Measurements from ENCODE around the gene FRK.
"Not testable (repeated sequence)": the region's sequence is repeated elsewhere in the genome, so short reads cannot be mapped to it uniquely, and the experiment has no call there.

FRK gene

DNA sequence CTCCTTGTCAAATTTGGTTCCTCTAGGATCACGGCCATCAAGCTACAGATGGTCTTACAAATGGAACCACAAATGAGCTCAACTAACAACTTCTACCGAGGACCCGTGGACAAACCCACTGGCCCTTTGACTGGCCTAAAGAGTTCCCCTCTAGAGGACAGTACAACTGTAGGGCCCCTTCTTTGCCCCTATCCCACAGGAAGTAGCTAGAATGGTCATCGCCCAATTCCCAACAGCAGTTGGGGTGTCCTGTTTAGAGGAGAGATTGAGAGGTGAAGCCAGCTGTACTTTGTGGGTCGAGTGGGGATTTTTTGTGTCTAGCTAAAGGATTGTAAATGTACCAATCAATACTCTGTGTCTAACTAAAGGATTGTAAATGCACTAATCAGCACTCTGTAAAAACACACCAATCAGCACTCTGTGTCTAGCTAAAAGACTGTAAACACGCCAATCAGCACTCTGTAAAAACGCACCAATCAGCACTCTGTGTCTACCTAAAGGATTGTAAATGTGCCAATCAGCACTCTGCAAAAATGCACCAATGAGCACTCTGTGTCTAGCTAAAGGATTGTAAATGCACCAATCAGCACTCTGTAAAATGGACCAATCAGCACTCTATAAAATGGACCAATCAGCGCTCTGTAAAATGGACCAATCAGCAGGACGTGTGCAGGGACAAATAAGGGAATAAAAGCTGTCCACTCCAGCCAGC is 35.5 kb upstream of the FRK start:
- not testable (repeated sequence) for H3K9me3 Mint-ChIP-seq; H3K4me3 Mint-ChIP-seq; DNase-seq; ATAC-seq (replicated peaks); H3K36me3 Mint-ChIP-seq (ENCODE audit: insufficient read depth); H3K27ac Mint-ChIP-seq
- Mint-ChIP-seq H3K27me3 (peaks cover 6 to 13% of the 10 kb centered on the region in 2 donors), H3K4me1 (ENCODE audit: low read depth in 2 of 2) (peaks cover 4 to 11% of the 10 kb centered on the region in 2 donors)

DNA sequence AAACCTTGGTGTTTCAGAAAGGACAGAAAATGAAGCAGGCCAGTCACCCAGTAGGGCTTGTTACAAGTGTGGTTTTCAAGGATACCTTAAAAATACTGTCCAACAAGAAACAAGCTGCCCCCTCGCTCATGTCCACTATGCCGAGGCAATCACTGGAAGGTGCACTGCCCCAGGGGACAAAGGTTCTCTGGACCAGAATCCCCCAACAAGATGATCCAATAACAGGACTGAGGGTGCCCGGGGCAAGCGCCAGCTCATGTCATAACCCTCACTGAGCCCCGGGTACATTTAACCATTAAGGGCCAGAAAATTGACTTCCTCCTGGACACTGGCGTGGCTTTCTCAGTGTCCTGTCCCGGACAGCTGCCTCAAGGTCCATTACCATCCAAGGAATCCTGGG is 33.4 kb upstream of the FRK start:
- Mint-ChIP-seq H3K27ac (no peak overlapping the region), H3K9me3 (no peaks in the 10 kb centered on the region), H3K4me1 (ENCODE audit: low read depth in 2 of 2) (peaks cover 0 to 2% of the 10 kb centered on the region in 2 donors), H3K36me3 (ENCODE audit: insufficient read depth) (no peaks in the 10 kb centered on the region), H3K4me3 (no peak overlapping the region), H3K27me3 (peaks cover 6 to 13% of the 10 kb centered on the region in 2 donors)
- DNase-seq (no peak), ATAC-seq (replicated peaks) (no peak)

DNA sequence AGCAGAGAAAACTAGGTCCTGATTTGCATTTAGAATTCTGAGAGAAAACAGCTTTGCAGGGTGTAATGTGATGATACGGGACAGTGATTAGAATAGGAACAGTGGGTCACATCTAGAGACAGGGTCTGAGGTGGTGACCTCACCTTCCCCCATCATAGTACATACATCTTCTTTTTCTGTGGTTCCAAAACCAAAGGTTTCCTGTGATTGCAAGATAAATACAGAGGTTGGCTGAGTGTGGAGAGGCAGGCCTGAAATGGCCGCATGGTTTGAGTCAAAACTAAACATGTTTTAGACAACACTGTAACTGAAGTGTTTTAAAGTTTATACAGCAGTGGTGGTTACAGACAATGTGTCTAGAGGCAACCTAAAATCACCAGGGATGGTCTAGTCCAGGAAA is 29.6 kb upstream of the FRK start:
- ATAC-seq (replicated peaks) = peak; percentile 56
- H3K9me3 Mint-ChIP-seq = no peaks in the 10 kb centered on the region
- H3K36me3 Mint-ChIP-seq (ENCODE audit: insufficient read depth) = no peaks in the 10 kb centered on the region
- H3K4me1 Mint-ChIP-seq (ENCODE audit: low read depth in 2 of 2) = peaks cover 0 to 2% of the 10 kb centered on the region in 2 donors
- DNase-seq = no peak
- H3K27me3 Mint-ChIP-seq = peaks cover 6 to 13% of the 10 kb centered on the region in 2 donors
- H3K4me3 Mint-ChIP-seq = no peak overlapping the region
- H3K27ac Mint-ChIP-seq = no peak overlapping the region

DNA sequence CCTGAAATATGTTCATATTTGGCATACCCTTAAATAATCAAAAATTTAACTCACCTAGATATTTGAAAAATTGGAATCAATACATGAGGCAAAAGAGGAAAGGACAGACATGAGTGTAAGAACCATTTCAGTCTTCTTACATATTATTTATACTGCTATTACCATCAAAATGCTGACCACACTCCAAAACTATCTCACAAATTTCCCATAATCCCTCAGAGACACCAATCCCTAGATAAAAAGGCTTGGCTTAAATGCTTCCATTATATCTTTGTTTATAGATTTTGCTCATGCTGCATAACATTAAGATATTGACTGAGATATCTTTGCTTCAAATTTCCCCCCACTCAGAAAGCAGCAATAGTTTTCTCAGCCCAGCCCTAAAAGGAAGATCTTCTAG is 28.3 kb upstream of the FRK start:
- Mint-ChIP-seq H3K27ac (no peak overlapping the region), H3K36me3 (ENCODE audit: insufficient read depth) (no peaks in the 10 kb centered on the region), H3K27me3 (peaks cover 12 to 13% of the 10 kb centered on the region in 2 donors), H3K9me3 (no peaks in the 10 kb centered on the region), H3K4me1 (ENCODE audit: low read depth in 2 of 2) (peaks cover 0 to 2% of the 10 kb centered on the region in 2 donors), H3K4me3 (no peak overlapping the region)
- no peak for ATAC-seq (replicated peaks)
- DNase-seq = no peak

DNA sequence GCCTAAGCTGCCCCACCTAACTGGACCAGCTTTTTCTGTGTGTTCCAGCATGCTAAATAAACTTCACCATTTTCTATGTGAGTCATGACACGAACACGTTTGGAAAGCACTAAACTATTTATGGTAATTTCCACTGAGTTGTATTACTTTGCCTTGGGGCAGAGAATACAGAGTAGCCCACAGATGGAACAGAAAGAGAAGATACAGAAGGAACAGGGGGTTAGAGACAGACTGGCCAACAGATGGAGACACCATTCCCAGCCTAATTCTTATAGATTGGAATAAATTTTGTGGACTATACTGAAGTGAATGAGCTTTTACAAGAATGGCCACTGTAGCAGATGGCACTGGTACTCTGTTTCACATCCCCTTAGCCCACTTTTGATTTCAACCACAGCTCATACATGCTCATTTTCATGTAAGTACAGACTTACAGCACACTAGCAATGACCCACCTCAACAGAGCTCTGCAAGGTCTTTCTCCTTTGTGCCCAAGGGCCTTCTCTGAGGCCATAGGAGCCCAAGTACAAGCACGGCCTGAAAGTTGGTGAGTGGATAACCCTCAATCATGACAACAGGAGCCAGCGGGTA is 26.8 kb upstream of the FRK start:
- H3K4me1 Mint-ChIP-seq (ENCODE audit: low read depth in 2 of 2) = peaks cover 0 to 2% of the 10 kb centered on the region in 2 donors
- no peak overlapping the region for H3K27ac Mint-ChIP-seq
- H3K4me3 Mint-ChIP-seq = no peak overlapping the region
- DNase-seq = no peak
- H3K9me3 Mint-ChIP-seq = no peaks in the 10 kb centered on the region
- H3K27me3 Mint-ChIP-seq = peaks cover 12 to 15% of the 10 kb centered on the region in 2 donors
- H3K36me3 Mint-ChIP-seq (ENCODE audit: insufficient read depth) = no peaks in the 10 kb centered on the region
- ATAC-seq (replicated peaks) = no peak

DNA sequence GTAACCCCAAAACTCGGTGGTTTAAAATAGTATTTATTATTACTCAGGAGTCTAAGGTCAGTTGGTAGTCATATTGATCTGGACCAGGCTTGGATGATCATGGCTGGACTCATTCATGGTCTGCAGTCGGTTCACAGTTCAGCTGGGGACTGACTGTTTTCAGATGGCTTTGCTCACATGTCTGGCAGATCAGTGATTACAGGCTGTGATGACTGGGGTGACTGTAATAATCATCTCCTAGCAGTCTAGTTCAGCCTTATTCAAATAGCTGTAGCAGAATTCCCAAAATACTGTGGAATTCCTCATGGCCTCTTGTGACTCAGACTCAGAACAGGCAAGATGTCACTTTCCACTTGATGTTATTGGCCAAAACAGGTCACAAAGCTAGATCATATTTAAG is 23.6 kb upstream of the FRK start:
- H3K27ac Mint-ChIP-seq = no peak overlapping the region
- H3K4me1 Mint-ChIP-seq (ENCODE audit: low read depth in 2 of 2) = no peaks in the 10 kb centered on the region
- no peaks in the 10 kb centered on the region for H3K9me3 Mint-ChIP-seq
- no peaks in the 10 kb centered on the region for H3K36me3 Mint-ChIP-seq (ENCODE audit: insufficient read depth)
- ATAC-seq (replicated peaks) = no peak
- peaks cover 17 to 34% of the 10 kb centered on the region in 2 donors for H3K27me3 Mint-ChIP-seq
- no peak for DNase-seq
- H3K4me3 Mint-ChIP-seq = no peak overlapping the region

DNA sequence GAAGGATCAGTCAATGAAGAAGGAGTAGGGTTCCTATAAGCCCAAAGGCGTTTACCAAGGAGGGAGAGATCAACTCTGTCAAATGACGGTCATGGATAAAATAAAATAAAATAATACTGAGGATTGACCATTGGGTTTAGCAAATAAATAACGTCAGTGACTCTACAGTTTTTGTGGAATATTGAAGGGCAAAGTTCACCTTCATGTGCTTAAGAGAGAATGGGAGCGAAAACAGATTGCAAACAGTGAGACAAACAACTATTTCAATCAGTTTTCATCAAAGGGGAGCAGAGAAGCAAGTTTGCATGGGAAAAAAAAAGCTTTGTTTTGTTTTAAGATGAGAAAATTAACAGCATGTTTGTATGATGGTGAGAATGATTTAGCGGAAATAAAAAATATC is 22.4 kb upstream of the FRK start:
- ATAC-seq (replicated peaks) (no peak), DNase-seq (no peak)
- no peaks in the 10 kb centered on the region for H3K4me1 Mint-ChIP-seq (ENCODE audit: low read depth in 2 of 2)
- H3K27me3 Mint-ChIP-seq = peaks cover 22 to 46% of the 10 kb centered on the region in 2 donors
- H3K4me3 Mint-ChIP-seq = no peak overlapping the region
- no peaks in the 10 kb centered on the region for H3K9me3 Mint-ChIP-seq
- H3K27ac Mint-ChIP-seq = no peak overlapping the region
- no peaks in the 10 kb centered on the region for H3K36me3 Mint-ChIP-seq (ENCODE audit: insufficient read depth)

DNA sequence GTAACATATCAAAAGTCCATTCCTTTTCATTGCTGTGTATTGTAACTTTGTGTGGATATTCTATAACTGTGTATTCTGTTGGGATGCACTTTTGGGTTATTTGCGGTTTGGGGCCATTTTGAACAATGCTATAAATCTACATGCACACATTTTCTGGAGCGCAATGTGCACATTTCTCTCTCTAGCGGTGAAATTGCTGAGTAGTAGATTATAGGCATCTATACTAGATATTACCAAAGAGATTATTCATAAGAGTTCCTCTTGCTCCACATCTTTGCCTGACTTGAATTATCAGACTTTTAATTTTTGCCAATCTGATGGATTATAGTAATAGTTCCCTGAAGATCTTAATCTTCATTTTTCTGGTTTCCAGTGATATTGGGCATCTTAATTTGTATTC is 18.3 kb upstream of the FRK start:
- H3K4me3 Mint-ChIP-seq = no peak overlapping the region
- peaks cover 33 to 45% of the 10 kb centered on the region in 2 donors for H3K27me3 Mint-ChIP-seq
- no peaks in the 10 kb centered on the region for H3K4me1 Mint-ChIP-seq (ENCODE audit: low read depth in 2 of 2)
- H3K36me3 Mint-ChIP-seq (ENCODE audit: insufficient read depth) = no peaks in the 10 kb centered on the region
- ATAC-seq (replicated peaks) (no peak), DNase-seq (no peak)
- H3K9me3 Mint-ChIP-seq = no peaks in the 10 kb centered on the region
- H3K27ac Mint-ChIP-seq = no peak overlapping the region

DNA sequence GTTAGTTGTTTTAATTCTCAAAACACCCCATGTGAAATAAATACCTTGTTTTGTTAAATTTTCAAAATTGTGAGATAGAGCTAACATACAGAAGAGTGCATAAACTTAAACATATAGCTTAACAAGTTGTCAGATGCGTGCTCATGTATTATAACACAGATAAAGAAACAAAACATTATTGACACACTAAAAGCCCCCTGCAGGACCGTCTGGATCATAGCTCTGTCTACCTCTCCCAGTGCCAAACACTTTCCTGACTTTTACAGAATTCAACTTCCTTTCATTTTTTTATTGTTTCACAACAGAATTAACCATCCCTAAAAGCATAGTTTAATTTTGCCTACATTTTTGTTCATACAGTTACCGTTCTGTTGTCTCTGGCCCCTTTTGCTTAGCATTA is 17.8 kb upstream of the FRK start:
- Mint-ChIP-seq H3K9me3 (no peaks in the 10 kb centered on the region), H3K4me1 (ENCODE audit: low read depth in 2 of 2) (no peaks in the 10 kb centered on the region), H3K27me3 (peaks cover 33 to 45% of the 10 kb centered on the region in 2 donors), H3K4me3 (no peak overlapping the region), H3K36me3 (ENCODE audit: insufficient read depth) (no peaks in the 10 kb centered on the region), H3K27ac (no peak overlapping the region)
- ATAC-seq (replicated peaks) (no peak), DNase-seq (no peak)

DNA sequence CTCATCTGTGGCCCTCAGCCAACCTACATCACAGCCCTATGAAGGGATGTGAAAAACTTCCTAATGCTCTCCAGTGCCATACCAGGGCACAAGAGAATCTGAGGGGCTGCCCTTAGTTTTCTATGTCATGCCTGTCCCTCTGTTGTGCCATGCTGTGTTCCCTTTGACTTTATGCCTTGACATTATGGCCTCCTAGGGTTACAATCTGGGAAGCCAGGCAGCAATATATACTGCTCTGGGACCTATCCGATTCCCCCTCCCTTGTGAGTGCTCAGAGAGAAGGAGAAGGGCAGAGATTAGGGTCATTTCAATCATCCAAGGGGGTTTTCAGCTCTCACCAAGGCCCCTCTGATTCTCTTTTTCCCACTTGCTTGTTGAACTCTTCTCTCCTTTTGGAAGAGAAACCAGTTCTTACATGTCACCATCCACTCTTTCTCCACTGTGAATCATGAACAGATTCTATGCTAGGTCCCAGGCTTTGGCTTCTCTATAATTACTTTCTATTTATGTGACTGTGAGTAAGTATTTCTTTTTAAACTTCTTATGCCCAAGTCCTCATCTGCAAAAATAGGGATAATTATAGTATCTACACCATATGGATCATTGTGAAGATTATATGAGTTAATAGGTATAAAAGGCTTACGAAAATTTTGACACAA is 14.2 kb upstream of the FRK start:
- DNase-seq (no peak), ATAC-seq (replicated peaks) (no peak)
- peaks cover 17 to 19% of the 10 kb centered on the region in 2 donors for H3K27me3 Mint-ChIP-seq
- H3K4me3 Mint-ChIP-seq = no peak overlapping the region
- no peak overlapping the region for H3K27ac Mint-ChIP-seq
- H3K4me1 Mint-ChIP-seq (ENCODE audit: low read depth in 2 of 2) = no peaks in the 10 kb centered on the region
- no peaks in the 10 kb centered on the region for H3K9me3 Mint-ChIP-seq
- H3K36me3 Mint-ChIP-seq (ENCODE audit: insufficient read depth) = no peaks in the 10 kb centered on the region

DNA sequence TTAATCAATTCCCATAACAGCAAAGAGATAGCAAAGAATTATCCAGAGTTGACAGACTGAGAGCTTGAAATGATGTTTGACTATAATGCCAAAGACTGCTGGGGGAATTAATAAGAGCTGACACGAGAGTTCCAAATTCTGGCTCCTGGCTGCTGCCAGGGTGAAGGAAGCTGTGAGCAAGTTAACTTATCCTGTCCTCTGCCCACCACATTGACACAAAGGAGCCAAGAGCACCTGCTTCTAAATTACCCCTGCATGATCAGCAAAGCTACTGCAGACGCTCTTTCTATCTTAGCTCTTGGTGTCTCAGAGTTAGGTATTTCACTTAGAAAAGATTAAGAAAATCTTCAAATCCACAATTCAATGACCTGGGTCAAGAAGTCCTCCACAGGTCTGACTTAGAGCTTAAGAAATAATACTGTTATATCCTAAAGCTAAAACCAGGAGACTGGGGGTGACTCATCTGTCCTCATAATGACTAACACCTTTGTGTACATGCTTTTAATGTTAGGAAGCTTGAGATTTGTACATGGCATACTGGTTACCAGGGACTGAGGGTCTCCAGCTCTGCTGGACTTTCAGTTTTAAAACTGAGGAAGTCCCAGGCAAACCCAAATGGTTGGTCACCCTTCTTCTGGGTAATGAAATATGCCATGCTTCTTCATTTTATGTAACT is 13.2 kb upstream of the FRK start:
- no peak overlapping the region for H3K27ac Mint-ChIP-seq
- DNase-seq (no peak), ATAC-seq (replicated peaks) (no peak)
- peaks cover 13 to 15% of the 10 kb centered on the region in 2 donors for H3K27me3 Mint-ChIP-seq
- no peak overlapping the region for H3K4me3 Mint-ChIP-seq
- H3K4me1 Mint-ChIP-seq (ENCODE audit: low read depth in 2 of 2) = no peaks in the 10 kb centered on the region
- no peaks in the 10 kb centered on the region for H3K36me3 Mint-ChIP-seq (ENCODE audit: insufficient read depth)
- H3K9me3 Mint-ChIP-seq = no peaks in the 10 kb centered on the region

DNA sequence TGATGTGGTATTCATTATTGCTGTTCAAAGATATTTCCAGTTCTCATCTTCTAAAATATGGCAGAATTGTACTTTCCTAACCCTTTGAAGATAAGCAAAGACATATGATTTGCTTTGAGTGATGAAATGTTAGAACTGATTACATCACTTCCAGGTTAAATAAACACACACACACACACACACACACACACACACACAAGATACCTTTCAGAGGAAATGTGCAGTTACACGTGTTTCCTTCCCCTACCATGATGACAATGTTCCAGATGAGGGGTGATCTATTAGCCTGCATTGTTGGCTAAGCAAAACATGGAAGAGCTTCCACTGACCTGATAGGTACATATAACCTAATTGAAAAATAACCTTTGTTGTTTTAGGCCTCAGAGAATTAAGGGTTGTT is 11.7 kb upstream of the FRK start:
- H3K27me3 Mint-ChIP-seq = peaks cover 2 to 6% of the 10 kb centered on the region in 2 donors
- no peak overlapping the region for H3K27ac Mint-ChIP-seq
- no peak overlapping the region for H3K4me3 Mint-ChIP-seq
- DNase-seq (no peak), ATAC-seq (replicated peaks) (no peak)
- no peaks in the 10 kb centered on the region for H3K9me3 Mint-ChIP-seq
- no peaks in the 10 kb centered on the region for H3K4me1 Mint-ChIP-seq (ENCODE audit: low read depth in 2 of 2)
- H3K36me3 Mint-ChIP-seq (ENCODE audit: insufficient read depth) = no peaks in the 10 kb centered on the region

DNA sequence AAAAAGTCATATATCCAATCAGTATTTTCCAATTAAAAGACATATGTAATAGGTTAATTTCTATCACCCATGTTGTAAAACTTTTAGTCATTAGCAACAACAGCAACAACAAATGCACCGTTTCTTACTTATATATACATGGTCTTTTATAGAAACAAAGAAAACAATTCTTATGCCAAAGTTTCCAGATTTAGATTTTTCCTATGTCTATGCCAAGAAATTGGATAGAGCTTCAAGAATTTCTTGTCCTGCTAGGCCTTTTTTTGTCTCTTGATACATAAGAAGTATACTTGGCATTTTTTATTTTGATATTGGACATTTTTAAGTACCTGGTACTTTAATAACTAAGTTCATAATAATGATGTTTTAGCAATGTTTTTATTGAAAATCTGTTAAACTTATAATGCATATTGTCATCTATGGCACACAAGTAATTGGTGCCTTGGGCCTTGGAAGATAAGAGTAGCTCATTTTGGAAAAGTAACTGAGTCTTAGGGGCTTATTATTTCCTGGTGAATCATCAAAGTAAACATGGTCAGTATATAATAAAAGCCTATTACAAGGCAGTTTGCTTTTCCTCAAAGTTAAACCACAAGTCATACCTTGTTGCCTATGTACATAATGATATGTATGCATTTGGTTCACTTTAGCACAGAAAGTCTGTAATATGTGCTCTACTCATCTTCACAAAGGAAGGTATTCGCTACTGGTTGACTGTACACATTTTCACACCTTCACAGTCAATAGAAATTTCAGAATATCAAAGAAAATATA is 10.1 kb upstream of the FRK start:
- Mint-ChIP-seq H3K4me3 (no peak overlapping the region), H3K27ac (no peak overlapping the region), H3K36me3 (ENCODE audit: insufficient read depth) (no peaks in the 10 kb centered on the region), H3K27me3 (peaks cover 0 to 7% of the 10 kb centered on the region in 2 donors), H3K4me1 (ENCODE audit: low read depth in 2 of 2) (no peaks in the 10 kb centered on the region), H3K9me3 (no peaks in the 10 kb centered on the region)
- no peak for ATAC-seq (replicated peaks)
- DNase-seq = no peak
